Large intestine (tissue), 3 donors: ENCODE measurements around the gene HPS4. TPM values are rescaled to one million over a fixed set of nuclear protein-coding genes. Genes with fewer than 3 reads are reported as not detected.
A peak's percentile ranks its signal among the peaks of the same experiment; 100 is the strongest.

Experiments
- DNase-seq, 2 donors: peaks; one replicate each; pipeline versions ENCODE4 v3.0.0 to v3.0.0-alpha.2; 2013
- H3K27ac ChIP-seq: one replicate; pipeline ENCODE4 v1.5.1; 2013; ENCODE audit warnings: low read length
- H3K27me3 ChIP-seq: 2 replicates; pipeline ENCODE4 v1.6.1; 2013; ENCODE audit warnings: low read length; ENCODE audit not compliant: control insufficient read depth, insufficient read depth
- H3K36me3 ChIP-seq: 2 replicates; pipeline ENCODE4 v1.6.1; 2013; ENCODE audit warnings: low read length; ENCODE audit not compliant: control insufficient read depth, insufficient read depth
- H3K4me1 ChIP-seq: one replicate; pipeline ENCODE4 v1.6.1; 2013; ENCODE audit warnings: low read length; ENCODE audit not compliant: control insufficient read depth, insufficient read depth
- H3K4me3 ChIP-seq: one replicate; pipeline ENCODE4 v1.5.1; 2013; ENCODE audit warnings: low read length
- H3K9me3 ChIP-seq: one replicate; pipeline ENCODE4 v1.6.1; 2013; ENCODE audit warnings: mild to moderate bottlenecking, low read depth, low read length, moderate library complexity; ENCODE audit not compliant: control insufficient read depth
- WGBS: methylation state at CpG from one replicate; pipeline ENCODE4 v1.1.5; 2013; ENCODE audit warnings: low lambda C conversion rate; ENCODE audit not compliant: insufficient coverage; 5-methylcytosine and 5-hydroxymethylcytosine counted together
- polyA plus RNA-seq: library from polyadenylated mRNA; unstranded; fragments of 120-200 nt; gene quantifications from one replicate; pipeline ENCODE4 v1.2.1, GENCODE V29; 2013

The HPS4 gene
- polyA plus RNA-seq, 1 donor, result 47.3 TPM

DNA sequence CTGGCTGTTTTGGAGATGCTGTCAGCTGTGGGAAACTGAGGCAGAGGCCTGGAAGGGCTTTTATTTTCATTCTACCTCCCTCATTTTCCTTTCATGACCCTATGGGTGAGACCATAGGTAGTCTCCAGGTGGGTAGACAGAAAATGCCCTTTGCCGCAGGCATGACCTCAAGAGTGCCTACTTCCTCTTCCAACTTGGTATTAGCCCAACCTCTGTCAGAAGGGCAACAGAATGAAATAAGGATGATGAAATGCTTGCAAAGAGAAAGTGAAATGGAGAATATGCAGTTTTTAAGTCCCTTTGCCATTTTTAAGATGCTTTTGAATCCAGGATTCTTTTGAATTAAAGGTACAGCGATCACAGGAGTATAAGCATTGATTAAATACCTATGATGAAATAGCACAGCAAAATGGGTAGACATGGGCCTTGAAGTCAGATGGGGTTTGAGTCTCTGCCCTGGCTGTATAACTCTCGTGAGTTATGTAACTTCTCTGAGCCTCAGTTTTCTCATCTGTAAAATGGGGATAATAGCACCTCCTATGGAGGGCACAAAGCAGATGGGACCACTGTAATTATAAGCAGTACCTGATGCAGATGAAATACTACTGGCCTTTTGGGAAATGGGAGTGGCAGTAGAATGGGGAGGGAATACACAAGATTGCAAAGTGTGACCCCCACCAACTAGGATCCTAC lies 50.8 kb downstream of the HPS4 start:
- no peak for DNase-seq
- Histone ChIP-seq H3K27ac (no peak overlapping the region), H3K36me3 (no peaks in the 10 kb centered on the region), H3K9me3 (no peaks in the 10 kb centered on the region), H3K4me3 (no peak overlapping the region), H3K4me1 (peaks cover 7% of the 10 kb centered on the region), H3K27me3 (peaks cover 29% of the 10 kb centered on the region)
- no CpG with 5 or more reads among the region's 3 CpGs for WGBS

DNA sequence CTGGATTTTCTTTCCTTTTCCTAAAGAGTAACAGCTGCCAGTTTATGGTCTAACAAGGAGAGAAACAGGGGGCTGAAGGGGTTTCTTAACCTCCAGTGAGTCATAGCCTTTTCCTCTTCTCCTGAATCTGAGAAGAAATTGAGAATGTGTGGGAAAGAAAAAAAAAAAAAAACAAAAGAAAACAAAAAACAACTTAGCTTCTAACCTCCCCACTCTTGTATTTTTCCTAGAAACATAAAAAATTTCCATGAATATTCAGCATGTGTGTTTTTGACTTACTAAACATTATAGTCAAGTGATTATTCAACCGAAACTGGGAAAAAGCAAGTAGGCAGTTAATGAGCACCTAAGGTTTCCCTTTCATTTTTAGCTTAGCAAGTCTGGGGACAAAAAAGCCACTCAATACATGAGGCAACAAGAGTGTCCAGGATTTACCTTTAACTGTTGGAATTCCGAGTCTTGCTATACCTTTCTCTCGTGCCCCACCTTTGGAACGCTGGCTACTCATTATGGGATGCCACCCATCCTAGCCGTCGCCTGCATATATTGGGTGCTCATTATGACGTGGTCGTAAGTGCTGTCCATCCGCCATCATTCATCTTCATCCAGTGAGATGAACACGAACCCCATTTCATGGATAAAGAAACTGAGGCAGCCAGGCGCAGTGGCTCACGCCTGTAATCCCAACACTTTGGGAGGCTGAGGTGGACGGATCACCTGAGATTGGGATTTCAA lies 52.2 kb downstream of the HPS4 start:
- peaks cover 7% of the 10 kb centered on the region for H3K4me1 ChIP-seq
- peaks cover 31% of the 10 kb centered on the region for H3K27me3 ChIP-seq
- no CpG with 5 or more reads among the region's 13 CpGs for WGBS
- H3K27ac ChIP-seq, result no peak overlapping the region
- DNase-seq, result no peak
- no peaks in the 10 kb centered on the region for H3K36me3 ChIP-seq
- no peak overlapping the region for H3K4me3 ChIP-seq
- no peaks in the 10 kb centered on the region for H3K9me3 ChIP-seq

DNA sequence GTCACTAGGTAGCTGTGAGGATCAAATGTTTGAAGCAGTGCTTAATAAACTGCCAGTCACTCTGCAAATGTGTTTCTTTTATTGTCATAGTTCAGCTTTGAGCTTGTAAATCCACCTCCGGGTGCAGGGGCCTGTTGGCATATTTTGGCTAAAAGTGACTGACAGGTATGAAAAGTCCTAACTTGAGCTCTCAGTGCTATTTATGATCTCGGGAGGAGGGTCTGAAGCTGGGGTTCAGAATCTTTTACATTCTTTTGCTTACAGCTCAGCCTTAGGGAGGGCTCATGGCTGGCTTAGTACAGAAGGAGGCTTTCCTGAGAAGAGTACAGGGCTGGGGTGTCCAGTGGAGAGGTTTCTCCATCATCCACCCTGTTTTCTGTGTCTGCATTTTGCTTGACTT lies 53.0 kb downstream of the HPS4 start:
- Histone ChIP-seq H3K36me3 (no peaks in the 10 kb centered on the region), H3K4me3 (no peak overlapping the region), H3K27me3 (peaks cover 31% of the 10 kb centered on the region), H3K27ac (no peak overlapping the region), H3K4me1 (peaks cover 7% of the 10 kb centered on the region), H3K9me3 (no peaks in the 10 kb centered on the region)
- DNase-seq, result no peak
- no CpG with 5 or more reads among the region's 2 CpGs for WGBS

DNA sequence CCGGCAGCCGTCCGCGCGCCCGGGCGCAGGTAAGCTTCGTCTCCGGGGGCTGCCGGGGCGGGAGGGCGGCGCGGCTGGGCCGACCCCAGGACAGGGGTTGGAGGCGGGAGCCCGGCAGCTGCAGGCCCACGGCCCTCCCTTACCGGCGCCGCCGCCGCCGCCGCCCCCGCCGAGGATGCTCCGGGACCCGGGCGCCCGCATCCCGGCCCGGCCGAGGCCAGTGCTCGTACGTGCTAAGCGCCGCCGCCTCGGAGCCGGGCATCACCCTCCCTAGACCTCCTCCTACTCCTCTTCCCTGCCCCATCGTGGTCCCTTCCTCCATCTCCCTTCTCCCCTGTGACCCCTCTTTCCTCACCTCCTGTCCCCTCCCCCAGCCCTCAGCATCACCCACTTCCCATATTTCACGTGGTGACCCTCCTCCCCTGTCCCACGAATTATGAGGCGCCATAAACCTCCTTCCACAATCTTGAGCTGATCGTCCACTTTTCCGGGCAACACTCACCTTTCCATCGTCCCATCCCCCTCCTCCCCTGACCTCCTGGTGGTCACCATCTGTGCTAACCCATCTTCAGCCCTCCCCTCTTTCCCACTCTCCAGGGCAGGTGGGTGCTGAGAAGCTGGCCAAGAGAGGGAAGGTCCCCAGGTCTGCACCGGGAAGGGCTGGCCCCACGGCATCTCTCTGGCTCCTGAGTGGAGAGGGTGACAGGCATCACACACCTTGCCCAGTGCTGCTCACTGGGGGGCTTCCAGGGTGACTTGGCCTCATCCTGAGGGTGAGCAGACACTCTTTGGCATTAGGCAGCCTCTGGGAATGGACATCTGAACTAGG lies 53.9 kb downstream of the HPS4 start:
- peaks cover 7% of the 10 kb centered on the region for H3K4me1 ChIP-seq
- peak overlapping the region; percentile 13 for H3K4me3 ChIP-seq
- no peak for DNase-seq
- no peak overlapping the region for H3K27ac ChIP-seq
- WGBS, result 4% methylated on average over 4 of the region's 50 CpGs
- H3K27me3 ChIP-seq, result peaks cover 31% of the 10 kb centered on the region
- no peaks in the 10 kb centered on the region for H3K9me3 ChIP-seq
- no peaks in the 10 kb centered on the region for H3K36me3 ChIP-seq

DNA sequence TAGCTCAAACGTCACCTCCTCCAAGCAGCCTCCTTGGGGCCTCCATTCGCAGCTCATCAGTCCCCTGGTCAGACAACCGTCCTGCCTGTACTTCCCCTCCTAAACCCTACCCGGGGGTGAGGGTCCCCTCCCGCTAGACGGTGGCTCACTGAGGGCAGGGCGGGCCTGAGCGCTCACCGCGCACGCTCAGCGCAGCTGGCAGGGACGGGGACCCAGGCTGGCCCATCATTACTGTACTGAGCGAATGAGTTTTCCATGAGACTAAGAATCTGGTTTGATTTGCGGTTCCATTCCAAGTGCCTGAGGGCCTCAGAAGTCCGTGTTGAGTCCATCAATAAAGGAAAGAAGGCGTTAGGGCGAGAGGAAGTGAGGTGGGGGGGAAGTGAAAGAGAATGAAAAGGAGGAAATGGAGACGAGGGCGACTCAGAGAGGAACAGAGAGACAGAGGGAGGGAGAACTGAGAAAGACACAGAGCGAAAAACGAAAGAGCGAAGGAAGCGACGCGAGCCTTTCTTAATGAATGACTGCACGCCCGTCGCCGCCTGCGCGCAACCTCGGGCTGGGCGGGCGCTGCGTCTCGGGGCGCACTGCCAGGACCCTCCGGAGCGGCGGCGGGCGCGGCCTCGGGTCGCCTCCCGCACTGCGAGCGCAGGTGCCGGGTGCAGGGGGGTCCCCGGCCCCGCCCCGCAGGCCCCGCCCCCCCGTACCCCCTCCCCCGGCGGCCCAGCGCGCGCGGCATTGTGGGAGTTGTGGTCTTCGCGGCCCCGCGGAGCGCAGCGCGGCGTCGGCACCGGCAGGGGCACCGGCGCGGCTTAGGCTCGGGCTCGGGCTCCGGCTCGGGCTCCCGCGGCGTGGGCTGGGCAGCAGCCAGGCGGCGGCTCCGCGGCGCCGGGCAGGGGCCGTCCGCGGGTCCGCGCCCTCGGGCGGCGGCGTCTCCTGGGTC lies 54.8 kb downstream of the HPS4 start, which contains the start of gene ASPHD2:
Gene ASPHD2 (plus strand): TSS at position 746 of the 943 bp plus-strand sequence. CDS start 4,356 bp downstream, outside the sequence.
- Histone ChIP-seq H3K36me3 (no peaks in the 10 kb centered on the region), H3K27me3 (peaks cover 31% of the 10 kb centered on the region), H3K9me3 (no peaks in the 10 kb centered on the region), H3K27ac (peak within 1 kb of the TSS; percentile 23), H3K4me3 (peak within 1 kb of the TSS; percentile 51), H3K4me1 (peaks cover 7% of the 10 kb centered on the region)
- DNase-seq, result peak; percentile 35 to 77
- 0% methylated on average over 6 of the region's 96 CpGs for WGBS

DNA sequence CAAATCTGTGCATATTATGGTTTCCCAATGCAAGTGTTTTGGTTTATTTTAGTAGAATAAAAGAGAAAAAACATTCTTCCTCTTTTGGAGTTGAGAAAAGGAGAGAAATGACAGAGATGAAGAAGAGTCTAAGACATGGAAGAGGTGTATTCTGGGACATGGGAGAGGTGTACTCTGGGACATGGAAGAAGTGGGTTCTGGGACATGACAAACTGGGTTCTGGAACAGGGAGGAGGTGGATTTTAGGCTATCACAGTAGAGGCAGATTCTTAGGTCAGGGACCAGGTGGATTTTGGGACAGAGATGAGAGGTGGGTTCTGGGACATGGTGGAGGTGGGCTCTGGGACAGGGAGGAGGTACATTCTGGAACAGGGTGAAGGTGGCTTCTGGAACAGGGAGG lies 56.7 kb downstream of the HPS4 start:
- Histone ChIP-seq H3K27ac (no peak overlapping the region), H3K4me3 (no peak overlapping the region), H3K9me3 (no peaks in the 10 kb centered on the region), H3K36me3 (no peaks in the 10 kb centered on the region), H3K27me3 (peaks cover 28% of the 10 kb centered on the region), H3K4me1 (peaks cover 7% of the 10 kb centered on the region)
- no peak for DNase-seq

DNA sequence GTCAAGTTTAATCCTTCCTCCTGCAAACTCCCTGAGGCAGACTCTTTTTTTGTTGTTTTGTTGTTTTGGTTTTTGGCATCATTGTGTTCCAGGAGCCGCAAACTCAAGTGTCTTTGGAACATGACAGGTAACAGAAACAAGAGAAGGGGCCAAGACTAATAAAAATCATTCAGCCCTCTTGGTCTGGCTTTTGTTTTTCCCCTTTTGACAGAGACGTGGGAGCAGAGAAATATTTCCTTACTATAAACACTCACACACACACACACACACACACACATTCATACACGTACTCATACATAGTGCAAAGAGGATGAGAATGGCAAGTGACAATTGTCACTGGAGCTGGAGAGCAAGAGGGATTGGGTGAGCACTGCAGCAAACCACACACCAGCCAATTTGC lies 65.0 kb downstream of the HPS4 start:
- peaks cover 24% of the 10 kb centered on the region for H3K27me3 ChIP-seq
- no peaks in the 10 kb centered on the region for H3K9me3 ChIP-seq
- no peaks in the 10 kb centered on the region for H3K36me3 ChIP-seq
- no peak overlapping the region for H3K27ac ChIP-seq
- no peak for DNase-seq
- no peak overlapping the region for H3K4me3 ChIP-seq
- H3K4me1 ChIP-seq, result no peaks in the 10 kb centered on the region
- no CpG with 5 or more reads among the region's 3 CpGs for WGBS

DNA sequence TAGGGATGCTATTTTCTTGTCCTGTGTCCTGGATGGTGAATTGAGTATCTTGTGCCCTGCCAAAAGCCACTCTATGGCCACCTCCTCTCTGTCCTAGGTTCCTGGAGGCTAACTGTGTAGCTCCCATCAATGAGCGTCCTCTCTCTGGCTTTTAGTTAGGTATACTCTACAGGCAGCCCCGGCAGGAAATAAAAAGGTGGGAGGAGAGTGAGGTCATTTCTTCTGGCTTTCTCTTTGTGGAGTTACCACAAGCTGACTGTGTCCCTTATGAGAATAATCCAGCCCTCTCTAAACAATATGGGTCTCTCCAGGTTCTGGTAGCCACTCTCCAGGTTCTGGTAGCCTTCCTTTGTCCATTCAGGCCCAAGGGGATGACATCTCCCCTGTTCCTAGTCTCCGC lies 66.2 kb downstream of the HPS4 start:
- no peak overlapping the region for H3K27ac ChIP-seq
- no peaks in the 10 kb centered on the region for H3K4me1 ChIP-seq
- no peaks in the 10 kb centered on the region for H3K9me3 ChIP-seq
- no peak for DNase-seq
- no peaks in the 10 kb centered on the region for H3K36me3 ChIP-seq
- peaks cover 31% of the 10 kb centered on the region for H3K27me3 ChIP-seq
- no CpG with 5 or more reads among the region's 3 CpGs for WGBS
- no peak overlapping the region for H3K4me3 ChIP-seq

DNA sequence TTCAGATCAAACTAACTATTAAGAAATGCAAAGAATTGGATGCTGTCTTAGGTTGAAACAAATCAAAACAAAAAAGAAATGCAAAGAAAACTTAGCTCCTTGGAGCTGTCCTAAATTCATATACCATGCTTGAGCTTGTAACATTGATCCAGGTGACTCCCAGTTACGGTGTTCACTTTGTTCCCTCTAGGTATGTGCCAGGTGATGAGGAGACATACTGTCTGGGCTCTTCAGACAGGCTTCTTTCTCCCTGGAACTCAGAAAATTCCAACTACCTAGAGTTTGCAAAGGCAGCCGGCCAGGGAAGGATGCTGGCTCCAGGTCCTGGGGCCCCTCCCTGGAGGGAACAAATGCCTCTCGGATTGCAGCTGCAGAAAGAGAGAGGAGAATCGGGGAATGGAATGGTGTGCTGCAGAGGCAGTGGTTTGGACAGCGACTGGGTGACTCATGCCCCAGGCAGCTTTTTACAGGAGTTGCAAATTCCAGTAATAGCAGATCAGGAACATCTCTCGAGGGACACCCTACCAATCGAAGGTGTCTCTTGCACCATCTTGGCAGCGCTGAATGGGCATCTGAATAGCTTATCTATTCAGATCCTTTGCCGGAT lies 66.8 kb downstream of the HPS4 start:
- no peak overlapping the region for H3K27ac ChIP-seq
- no peak for DNase-seq
- H3K27me3 ChIP-seq, result peaks cover 36% of the 10 kb centered on the region
- H3K4me3 ChIP-seq, result no peak overlapping the region
- no peaks in the 10 kb centered on the region for H3K4me1 ChIP-seq
- no CpG with 5 or more reads among the region's 9 CpGs for WGBS
- H3K9me3 ChIP-seq, result no peaks in the 10 kb centered on the region
- H3K36me3 ChIP-seq, result no peaks in the 10 kb centered on the region
